GM19468 (cell line): ENCODE measurements around the gene VAPA.

Experiments used
- ATAC-seq: cut with Tn5 transposase; IDR thresholded peaks from one replicate; pipeline ENCODE4 v1.9.1; 2021; ENCODE audit warnings: mild to moderate bottlenecking, moderate library complexity, moderate number of reproducible peaks; ENCODE audit not compliant: unreplicated experiment; ENCODE audit errors: extremely low read depth

VAPA gene

GRCh38 chr18:9931146-9931545 lies 17.3 kb downstream of the VAPA start:
- ATAC-seq: no peak

- no peak for ATAC-seq
Measured at GRCh38 chr18:9931678-9932077, 17.9 kb downstream of the VAPA start.

GRCh38 chr18:9933865-9934264 lies 20.0 kb downstream of the VAPA start:
- ATAC-seq: no peak

GRCh38 chr18:9934274-9934673 lies 20.5 kb downstream of the VAPA start:
- ATAC-seq: no peak

GRCh38 chr18:9941103-9941502 lies 27.3 kb downstream of the VAPA start:
- no peak for ATAC-seq

- no peak for ATAC-seq
Measured at GRCh38 chr18:9941660-9942059, 27.8 kb downstream of the VAPA start.

- ATAC-seq: no peak
Measured at GRCh38 chr18:9943311-9943710, 29.5 kb downstream of the VAPA start.

- ATAC-seq: no peak
Measured at GRCh38 chr18:9944805-9945204, 31.0 kb downstream of the VAPA start.

- no peak for ATAC-seq
Measured at GRCh38 chr18:9946831-9947230, 33.0 kb downstream of the VAPA start.

GRCh38 chr18:9947248-9947647 lies 33.4 kb downstream of the VAPA start:
- no peak for ATAC-seq

- no peak for ATAC-seq
Measured at GRCh38 chr18:9949315-9949714, 35.5 kb downstream of the VAPA start.

- no peak for ATAC-seq
Measured at GRCh38 chr18:9949861-9950260, 36.0 kb downstream of the VAPA start.

- ATAC-seq: no peak
Measured at GRCh38 chr18:9950289-9951016, 36.6 kb downstream of the VAPA start.

- ATAC-seq: no peak
Measured at GRCh38 chr18:9951022-9951859, 37.4 kb downstream of the VAPA start.

GRCh38 chr18:9952633-9953416 lies 39.0 kb downstream of the VAPA start:
- no peak for ATAC-seq

GRCh38 chr18:9958861-9959399 lies 45.1 kb downstream of the VAPA start:
- no peak for ATAC-seq

- ATAC-seq: no peak
Measured at GRCh38 chr18:9959564-9959963, 45.7 kb downstream of the VAPA start.

- ATAC-seq: no peak
Measured at GRCh38 chr18:9960258-9960904, 46.6 kb downstream of the VAPA start.

- no peak for ATAC-seq
Measured at GRCh38 chr18:9961041-9961440, 47.2 kb downstream of the VAPA start.
